Epidermal melanocyte (primary cell): Measurements from ENCODE around the gene BCAT1.
A peak's percentile ranks its signal among the peaks of the same experiment; 100 is the strongest.

Source experiments
- DNase-seq: peaks from one replicate; pipeline ENCODE4 v3.0.0; 2011; ENCODE audit warnings: low spot score; ENCODE audit not compliant: insufficient read length

The BCAT1 gene, protein sequence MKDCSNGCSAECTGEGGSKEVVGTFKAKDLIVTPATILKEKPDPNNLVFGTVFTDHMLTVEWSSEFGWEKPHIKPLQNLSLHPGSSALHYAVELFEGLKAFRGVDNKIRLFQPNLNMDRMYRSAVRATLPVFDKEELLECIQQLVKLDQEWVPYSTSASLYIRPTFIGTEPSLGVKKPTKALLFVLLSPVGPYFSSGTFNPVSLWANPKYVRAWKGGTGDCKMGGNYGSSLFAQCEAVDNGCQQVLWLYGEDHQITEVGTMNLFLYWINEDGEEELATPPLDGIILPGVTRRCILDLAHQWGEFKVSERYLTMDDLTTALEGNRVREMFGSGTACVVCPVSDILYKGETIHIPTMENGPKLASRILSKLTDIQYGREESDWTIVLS

DNA sequence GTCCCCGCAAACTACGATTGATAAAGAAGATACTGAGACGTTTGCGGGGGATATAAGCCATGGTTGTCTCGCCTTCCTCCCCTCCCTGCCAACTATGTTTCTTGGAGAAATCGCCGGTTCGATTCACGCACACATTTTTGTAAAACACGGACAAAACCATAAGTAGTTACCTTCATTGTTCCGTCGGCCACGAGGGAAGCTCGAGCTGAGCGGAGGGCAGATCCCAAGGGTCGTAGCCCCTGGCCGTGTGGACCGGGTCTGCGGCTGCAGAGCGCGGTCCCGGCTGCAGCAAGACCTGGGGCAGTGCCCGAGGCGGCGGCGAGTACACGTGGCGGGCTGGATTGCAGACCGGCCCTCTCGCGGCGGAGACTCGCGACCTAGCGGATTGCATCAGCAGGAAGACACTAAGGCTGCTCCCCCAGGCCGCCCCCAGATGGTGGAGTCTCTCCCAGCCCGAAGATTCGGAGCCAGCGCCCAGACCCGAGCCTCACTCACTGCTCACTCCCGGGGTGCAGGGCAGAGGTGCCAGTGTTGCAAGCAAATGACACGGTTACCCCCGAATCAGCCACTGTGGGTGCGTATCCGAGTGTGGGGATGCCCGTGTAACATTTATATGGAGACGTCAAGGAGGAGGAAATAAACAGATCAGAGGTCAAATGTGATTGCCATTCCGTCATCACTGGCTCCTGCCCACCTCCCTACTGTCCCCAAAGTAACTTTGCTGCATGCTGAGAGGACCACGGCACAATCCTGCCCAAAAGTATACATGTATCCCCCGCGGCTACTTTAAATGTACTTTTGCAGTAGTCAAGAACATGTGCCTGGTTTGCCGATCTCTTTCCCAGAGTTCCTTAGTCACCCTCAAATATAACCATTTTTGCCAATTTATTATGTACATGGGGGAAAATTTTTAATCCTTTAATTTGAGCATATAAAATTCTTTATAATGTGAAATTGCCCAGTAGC, at the start of gene BCAT1:
Gene BCAT1, minus strand, starts transcription at position 345 of the 966 bp plus-strand sequence. Its CDS starts 169 bp downstream, at position 176.
- DNase-seq: peak; percentile 36

DNA sequence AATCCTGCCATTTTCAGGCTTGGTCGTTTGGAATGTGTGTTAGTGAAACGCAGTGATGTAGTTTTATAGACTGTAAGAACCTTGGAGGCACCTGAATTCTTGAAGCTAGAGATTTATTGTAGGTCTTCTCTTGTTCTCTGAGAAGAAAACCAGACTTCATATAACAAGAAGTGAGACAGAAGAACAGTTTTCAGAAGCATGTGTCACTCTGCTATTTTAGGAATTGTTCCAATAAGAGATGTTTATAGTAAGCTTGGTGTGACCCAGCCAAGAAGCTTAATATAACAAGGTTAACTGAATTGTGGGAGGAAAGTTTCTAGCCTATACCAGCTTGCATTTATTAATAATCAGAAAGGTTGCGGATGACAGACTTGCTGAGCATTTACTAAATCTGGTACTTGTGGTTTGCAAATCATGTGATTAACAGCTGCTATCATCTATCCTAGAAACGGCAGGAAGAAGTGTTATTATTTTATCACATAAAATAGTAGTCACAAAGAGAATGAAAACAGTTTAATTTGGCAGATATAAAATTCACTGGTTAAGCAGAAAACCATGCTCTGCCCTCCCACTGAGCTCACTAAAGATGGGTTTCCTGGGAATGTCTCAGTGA, 49.2 kb upstream of the BCAT1 start:
- DNase-seq: no peak

DNA sequence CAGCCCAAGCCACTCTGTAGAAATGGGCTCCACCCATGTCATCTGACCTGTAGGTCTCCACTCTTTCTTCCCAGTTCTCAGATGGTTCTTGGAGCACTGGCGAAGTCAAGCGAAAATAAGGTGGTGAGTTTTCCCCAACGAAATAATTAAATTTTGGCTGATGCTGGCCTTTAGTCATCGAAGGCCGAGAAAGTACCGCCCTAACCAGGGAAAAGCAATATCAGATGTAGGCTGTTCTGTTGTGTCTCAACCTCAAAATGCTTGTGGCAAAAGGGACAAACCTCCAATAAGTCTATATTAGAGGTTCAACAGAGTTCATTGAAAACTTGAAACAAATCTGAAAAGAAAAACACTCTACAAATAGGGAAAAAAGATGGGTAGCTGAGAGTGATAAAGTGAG, 48.6 kb upstream of the BCAT1 start:
- DNase-seq: no peak

DNA sequence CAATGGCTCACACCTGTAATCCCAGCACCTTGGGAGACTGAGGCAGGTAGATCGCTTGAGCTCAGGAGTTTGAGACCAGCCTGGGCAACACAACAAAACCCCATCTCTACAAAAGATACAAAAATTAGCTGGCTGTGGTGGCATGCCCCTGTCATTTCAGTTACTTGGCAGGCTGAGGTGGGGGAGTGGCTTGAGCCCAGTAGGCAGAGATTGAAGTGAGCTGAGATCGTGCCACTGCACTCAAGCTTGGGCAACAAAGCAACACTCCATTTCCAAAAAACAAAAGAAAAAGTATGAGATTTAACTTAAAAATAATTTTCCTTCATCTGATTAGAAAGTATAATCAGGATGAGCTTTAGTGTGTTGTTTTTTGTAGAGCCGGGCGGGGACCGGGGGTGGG, 47.9 kb upstream of the BCAT1 start:
- no peak for DNase-seq

DNA sequence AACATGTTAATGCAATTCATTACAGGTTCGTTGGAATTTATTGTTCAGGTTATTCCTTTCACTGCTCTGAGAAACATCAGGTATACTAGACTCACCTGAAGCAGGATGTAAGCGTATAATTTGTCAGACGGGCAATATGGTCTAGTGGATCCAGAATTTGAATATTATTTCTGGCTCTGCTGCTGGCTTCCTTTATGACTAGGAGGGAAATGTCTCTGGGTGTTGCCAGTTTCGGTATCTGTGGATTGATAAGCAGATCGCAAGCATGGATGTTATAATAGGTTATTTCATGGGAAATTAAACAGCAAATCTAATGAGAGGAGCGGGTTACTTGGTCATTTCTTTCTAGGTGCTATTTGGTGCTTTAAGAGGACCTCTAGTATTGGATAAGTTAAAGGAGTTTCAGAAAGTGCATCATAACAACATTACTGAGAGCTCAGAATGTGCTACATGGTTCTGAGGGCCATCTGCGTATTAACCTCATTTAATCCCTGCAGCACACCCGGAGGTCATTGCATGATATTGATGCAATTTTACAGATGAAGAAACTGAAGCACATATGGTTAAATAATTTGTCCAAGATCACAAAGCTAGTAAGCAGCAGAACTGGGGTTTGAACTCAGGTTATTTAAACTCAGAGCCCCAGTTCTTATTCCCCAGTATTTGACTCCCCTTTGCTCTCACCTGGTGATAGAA, 47.3 kb upstream of the BCAT1 start:
- DNase-seq: no peak

DNA sequence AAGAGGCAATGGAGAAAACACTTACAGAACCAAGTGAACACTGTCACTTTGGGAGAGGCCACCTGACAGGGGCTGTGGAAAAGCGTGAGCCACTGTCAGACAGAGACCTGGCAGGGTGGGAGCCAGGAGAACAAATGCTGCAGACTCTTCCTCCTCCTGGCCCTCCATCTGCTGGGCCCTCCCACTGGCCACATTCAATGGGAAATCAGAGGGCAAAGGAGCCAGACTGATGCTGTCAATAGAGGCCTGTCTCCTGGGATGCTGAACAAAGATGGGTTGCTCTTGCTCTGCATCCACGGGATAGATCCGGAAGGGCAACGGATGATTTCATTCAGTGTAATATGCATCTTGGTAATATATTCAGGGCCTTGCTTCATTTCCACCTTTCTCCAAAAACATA, 44.9 kb upstream of the BCAT1 start:
- no peak for DNase-seq

GRCh38 chr12:24991209-24992049, 42.5 kb upstream of the BCAT1 start:
- peak; percentile 46 for DNase-seq

GRCh38 chr12:24989216-24989615, 40.3 kb upstream of the BCAT1 start:
- no peak for DNase-seq

GRCh38 chr12:24982250-24982649, 33.3 kb upstream of the BCAT1 start:
- no peak for DNase-seq

GRCh38 chr12:24979976-24980730, 31.3 kb upstream of the BCAT1 start:
- DNase-seq: no peak

GRCh38 chr12:24979329-24979728, 30.4 kb upstream of the BCAT1 start:
- no peak for DNase-seq

DNA sequence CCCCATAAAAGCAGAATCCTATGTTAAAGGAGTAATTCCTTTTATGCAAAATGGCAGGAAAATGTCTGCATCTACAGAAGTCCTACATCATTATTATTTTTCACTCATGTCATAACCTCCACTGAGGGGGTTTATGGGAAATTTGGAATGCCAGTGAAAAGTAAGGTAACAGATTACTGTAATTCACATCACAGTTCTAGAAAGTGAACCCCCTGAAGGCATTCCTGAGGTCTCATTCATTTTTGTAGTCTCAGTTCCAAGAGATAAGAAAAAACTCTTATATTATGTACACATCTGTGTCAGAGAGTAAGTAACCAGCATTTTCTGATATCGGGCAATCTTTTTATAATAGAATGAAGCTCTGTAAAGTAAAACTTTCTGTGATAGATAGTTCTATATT, 28.8 kb upstream of the BCAT1 start:
- DNase-seq: no peak

- DNase-seq: no peak
Measured at GRCh38 chr12:24977060-24977459, 28.2 kb upstream of the BCAT1 start.

- DNase-seq: no peak
Measured at GRCh38 chr12:24975425-24975824, 26.5 kb upstream of the BCAT1 start.

DNA sequence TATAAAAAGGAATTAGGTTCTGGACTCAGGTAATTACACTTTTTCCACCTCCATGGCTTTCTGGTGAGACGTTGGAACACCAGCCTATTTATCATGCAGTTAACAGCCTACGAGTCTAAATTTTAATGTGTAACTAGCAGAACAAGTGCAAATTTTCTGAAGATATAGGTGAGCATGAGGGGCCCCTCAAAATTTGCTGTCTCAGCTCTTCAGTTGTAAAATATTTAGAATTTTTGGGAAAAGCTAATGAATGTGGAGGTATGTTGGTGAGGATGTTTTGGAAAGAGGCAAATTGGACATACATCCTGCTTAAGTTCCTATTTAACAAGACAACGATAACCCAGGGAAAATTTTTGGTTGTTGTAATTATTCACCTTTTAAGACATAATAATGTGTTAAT, 25.3 kb upstream of the BCAT1 start:
- DNase-seq: no peak

DNA sequence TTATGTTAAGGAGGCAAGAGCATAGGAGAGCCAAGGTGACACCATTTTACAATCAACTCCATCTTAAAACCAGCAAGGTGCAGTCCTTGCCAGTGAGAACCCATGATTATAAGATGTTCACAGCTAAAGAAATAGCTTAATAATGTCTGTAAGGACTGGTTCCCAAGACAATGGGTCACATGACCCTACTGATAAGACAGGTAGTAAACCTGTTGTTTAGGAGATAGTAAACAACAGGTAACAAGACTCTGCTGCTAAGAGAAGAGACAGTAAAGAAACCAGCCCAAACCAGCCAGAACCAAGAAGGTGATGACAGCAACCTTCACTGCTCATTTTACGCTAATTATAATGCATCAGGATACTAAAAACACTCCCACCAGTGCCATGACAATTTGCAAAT, 23.2 kb upstream of the BCAT1 start:
- no peak for DNase-seq

DNA sequence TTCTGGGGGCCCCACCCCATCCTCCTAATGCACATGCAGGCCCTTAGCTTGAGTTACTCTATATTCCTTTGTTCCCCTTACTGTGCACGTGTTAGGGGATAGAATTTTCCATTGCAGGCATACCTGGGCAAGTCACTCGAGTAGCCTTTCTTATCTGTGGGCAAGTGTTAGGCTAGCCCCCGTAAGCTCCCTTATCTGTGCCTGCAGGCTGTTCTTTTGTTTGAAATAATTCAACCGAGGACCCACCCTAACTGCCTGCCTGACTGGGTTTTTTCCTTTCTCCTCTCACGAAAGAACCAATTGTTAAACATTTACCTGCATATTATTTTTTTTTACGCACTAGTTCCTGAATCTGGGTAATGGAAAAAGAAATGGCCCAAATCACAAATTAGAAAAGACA, 21.3 kb upstream of the BCAT1 start:
- no peak for DNase-seq

GRCh38 chr12:24966951-24967564, 18.2 kb upstream of the BCAT1 start:
- DNase-seq: no peak

GRCh38 chr12:24964342-24964741, 15.4 kb upstream of the BCAT1 start:
- no peak for DNase-seq
